ENCODE data around the gene TJP1. TPM values are rescaled to one million over a fixed set of nuclear protein-coding genes. Genes with fewer than 3 reads are reported as not detected.

TJP1 gene
- polyA plus RNA-seq, 1 experiment, result 42.5 TPM

GRCh38 chr15:29682361-29682760, 139.9 kb downstream of the TJP1 start:
- no peak overlapping the region for H3K4me3 ChIP-seq (ENCODE audit: low read depth, low read length)
- H3K27me3 ChIP-seq (ENCODE audit: control insufficient read depth, insufficient read depth, low read length), result no peaks in the 10 kb centered on the region
- CTCF ChIA-PET, result no interaction called here
- POLR2A ChIA-PET, result interaction anchor here (0.6 kb wide), 1 partner anchor 1696 kb away, joined by 3 read pairs; no protein-coding TSS in a partner anchor
- H3K36me3 ChIP-seq (ENCODE audit: control insufficient read depth, insufficient read depth, low read length), result no peaks in the 10 kb centered on the region
- DNase-seq (ENCODE audit: low read depth), result no peak
- TF ChIP-seq CTCF (IDR thresholded peaks at IDR 0.05; ENCODE audit: insufficient read depth, low read depth, low read length), result no peak

DNA sequence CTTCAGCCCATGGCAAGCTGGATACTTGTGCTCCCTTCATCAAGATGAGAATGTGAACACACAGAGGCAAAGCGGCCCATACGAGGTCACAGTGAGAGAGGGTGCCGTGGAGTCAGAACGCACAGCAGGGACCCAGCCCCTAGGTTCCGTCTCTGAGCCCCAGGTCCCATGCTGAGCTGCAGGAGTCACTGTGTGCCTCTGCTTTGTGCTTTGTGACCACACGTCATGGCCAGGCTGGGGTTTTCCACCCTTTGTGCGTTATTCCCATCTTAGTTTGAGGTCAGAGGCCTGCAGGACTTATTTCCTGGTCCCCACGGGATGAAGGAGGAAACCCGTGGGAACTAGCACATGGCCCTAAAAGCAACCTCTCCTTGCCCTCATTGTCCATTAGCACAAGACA, 140.3 kb downstream of the TJP1 start:
- no peak for TF ChIP-seq CTCF (IDR thresholded peaks at IDR 0.05; ENCODE audit: insufficient read depth, low read depth, low read length)
- ChIA-PET CTCF (interaction anchor here (1.2 kb wide), 1 partner anchor 13 kb away, joined by 3 read pairs; no protein-coding TSS in a partner anchor), POLR2A (no interaction called here)
- no peaks in the 10 kb centered on the region for H3K27me3 ChIP-seq (ENCODE audit: control insufficient read depth, insufficient read depth, low read length)
- DNase-seq (ENCODE audit: low read depth), result no peak
- H3K36me3 ChIP-seq (ENCODE audit: control insufficient read depth, insufficient read depth, low read length), result no peaks in the 10 kb centered on the region
- H3K4me3 ChIP-seq (ENCODE audit: low read depth, low read length), result no peak overlapping the region

DNA sequence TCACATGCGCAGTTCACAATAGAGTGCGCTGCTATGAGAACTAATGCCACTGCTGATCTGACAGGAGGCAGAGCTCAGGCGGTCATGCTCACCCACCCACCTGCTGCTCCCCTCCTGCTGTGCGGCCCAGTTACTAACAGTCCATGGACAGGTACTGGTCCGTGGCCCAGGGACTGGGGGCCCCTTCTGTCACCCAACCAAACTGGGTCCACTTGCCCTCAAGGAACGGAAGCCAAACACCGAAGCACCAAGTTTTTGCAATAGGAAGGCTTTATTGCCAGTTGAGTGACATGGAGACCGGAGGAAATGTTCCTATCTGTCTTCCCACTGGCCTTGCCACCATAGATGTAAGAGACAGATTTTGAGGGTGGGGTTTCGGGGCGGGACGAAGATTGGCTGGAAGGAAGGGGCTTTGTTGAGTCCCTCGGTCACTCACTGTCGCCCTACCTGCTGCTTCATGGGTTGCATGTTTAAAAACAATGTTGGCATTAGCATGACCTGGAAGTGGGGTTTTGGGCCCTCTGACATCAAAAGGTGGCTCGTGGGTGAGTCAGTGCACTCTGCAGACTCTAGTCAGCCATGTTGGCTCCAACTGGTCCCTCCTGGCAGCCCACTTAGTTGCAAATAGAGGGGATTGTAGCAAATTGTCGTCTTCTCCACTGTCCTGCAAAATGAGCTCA, 141.0 kb downstream of the TJP1 start:
- Histone ChIP-seq H3K36me3 (ENCODE audit: control insufficient read depth, insufficient read depth, low read length) (no peaks in the 10 kb centered on the region), H3K27me3 (ENCODE audit: control insufficient read depth, insufficient read depth, low read length) (no peaks in the 10 kb centered on the region), H3K4me3 (ENCODE audit: low read depth, low read length) (no peak overlapping the region)
- ChIA-PET CTCF (interaction anchor here (1.2 kb wide), 1 partner anchor 14 kb away, joined by 3 read pairs; no protein-coding TSS in a partner anchor), POLR2A (no interaction called here)
- TF ChIP-seq CTCF (IDR thresholded peaks at IDR 0.05; ENCODE audit: insufficient read depth, low read depth, low read length), result no peak
- DNase-seq (ENCODE audit: low read depth), result no peak

- CTCF ChIA-PET, result interaction anchor here (1.2 kb wide), 1 partner anchor 15 kb away, joined by 3 read pairs; no protein-coding TSS in a partner anchor
- DNase-seq (ENCODE audit: low read depth), result no peak
- POLR2A ChIA-PET, result no interaction called here
- H3K4me3 ChIP-seq (ENCODE audit: low read depth, low read length), result no peak overlapping the region
- no peak for TF ChIP-seq CTCF (IDR thresholded peaks at IDR 0.05; ENCODE audit: insufficient read depth, low read depth, low read length)
- H3K36me3 ChIP-seq (ENCODE audit: control insufficient read depth, insufficient read depth, low read length), result no peaks in the 10 kb centered on the region
- H3K27me3 ChIP-seq (ENCODE audit: control insufficient read depth, insufficient read depth, low read length), result no peaks in the 10 kb centered on the region
Observed at GRCh38 chr15:29680465-29681165, 141.7 kb downstream of the TJP1 start.

DNA sequence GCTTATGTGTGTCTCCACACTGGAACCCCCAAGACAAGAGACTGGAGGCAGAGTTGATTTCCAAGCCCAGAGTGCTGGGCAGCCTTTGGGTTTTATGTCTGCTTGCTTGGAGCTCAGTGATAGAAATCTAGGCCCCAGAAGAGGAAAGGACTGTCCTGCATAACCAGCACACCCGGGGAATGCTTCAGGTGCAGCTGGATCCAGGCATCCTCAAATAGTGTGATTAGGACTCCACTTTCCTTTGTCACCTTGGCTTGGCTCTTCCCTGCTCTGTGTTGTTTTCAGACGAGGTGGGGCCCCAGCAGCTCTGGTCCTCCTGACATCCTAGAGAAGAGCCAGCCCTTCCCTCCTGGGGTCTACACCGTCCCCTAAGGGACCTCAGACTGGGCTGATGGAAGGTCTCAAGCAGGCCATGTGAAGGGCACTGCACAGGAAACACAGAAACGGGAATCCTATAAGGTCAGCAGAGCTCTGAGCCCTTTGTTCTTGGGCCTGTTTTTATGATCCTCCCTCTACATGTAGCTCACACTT, 143.7 kb downstream of the TJP1 start:
- H3K27me3 ChIP-seq (ENCODE audit: control insufficient read depth, insufficient read depth, low read length), result no peaks in the 10 kb centered on the region
- no peak for DNase-seq (ENCODE audit: low read depth)
- H3K4me3 ChIP-seq (ENCODE audit: low read depth, low read length), result no peak overlapping the region
- ChIA-PET POLR2A (no interaction called here), CTCF (interaction anchor here (1.6 kb wide), 2 partner anchors 11 to 13 kb away, joined by 3 to 5 read pairs; no protein-coding TSS in a partner anchor)
- no peaks in the 10 kb centered on the region for H3K36me3 ChIP-seq (ENCODE audit: control insufficient read depth, insufficient read depth, low read length)
- TF ChIP-seq CTCF (IDR thresholded peaks at IDR 0.05; ENCODE audit: insufficient read depth, low read depth, low read length), result no peak
